IMR-90 (cell line): ENCODE results near the gene C16orf96.

Experiments used
- CEBPB ChIP-seq: IDR thresholded peaks from 2 replicates; pipeline ENCODE4 v1.6.1; 2012; ENCODE audit warnings: low read depth, low read length, improper control_type of control experiment
- MAFK ChIP-seq: IDR thresholded peaks from 2 replicates; pipeline ENCODE4 v1.6.1; 2012; ENCODE audit warnings: low read depth, low read length, improper control_type of control experiment
- NFE2L2 ChIP-seq: fragments of 150-350 bp; IDR thresholded peaks from 2 replicates; pipeline ENCODE4 v1.6.1; 2016; ENCODE audit warnings: low read depth, mild to moderate bottlenecking, low read length
- POLR2A ChIP-seq: IDR thresholded peaks from 2 replicates; pipeline ENCODE4 v1.6.1; 2012; ENCODE audit warnings: mild to moderate bottlenecking, low read depth, low read length
- TF ChIP-seq, protein P1 (sequence below): conservative IDR thresholded peaks from 2 replicates; pipeline ENCODE4 v1.5.1; 2012; ENCODE audit warnings: mild to moderate bottlenecking, low read depth, low read length, improper control_type of control experiment
- TF ChIP-seq, protein P2 (sequence below): fragments of 150-350 bp; IDR thresholded peaks from 2 replicates; pipeline ENCODE4 v1.6.1; 2017; ENCODE audit warnings: mild to moderate bottlenecking, antibody characterized with exemption, low read length, low read depth
- TF ChIP-seq, protein P3 (sequence below): fragments of 150-350 bp; IDR thresholded peaks from 2 replicates; pipeline ENCODE4 v1.6.1; 2016; ENCODE audit warnings: low read depth, mild to moderate bottlenecking, low read length, moderate library complexity, borderline replicate concordance

DNA sequence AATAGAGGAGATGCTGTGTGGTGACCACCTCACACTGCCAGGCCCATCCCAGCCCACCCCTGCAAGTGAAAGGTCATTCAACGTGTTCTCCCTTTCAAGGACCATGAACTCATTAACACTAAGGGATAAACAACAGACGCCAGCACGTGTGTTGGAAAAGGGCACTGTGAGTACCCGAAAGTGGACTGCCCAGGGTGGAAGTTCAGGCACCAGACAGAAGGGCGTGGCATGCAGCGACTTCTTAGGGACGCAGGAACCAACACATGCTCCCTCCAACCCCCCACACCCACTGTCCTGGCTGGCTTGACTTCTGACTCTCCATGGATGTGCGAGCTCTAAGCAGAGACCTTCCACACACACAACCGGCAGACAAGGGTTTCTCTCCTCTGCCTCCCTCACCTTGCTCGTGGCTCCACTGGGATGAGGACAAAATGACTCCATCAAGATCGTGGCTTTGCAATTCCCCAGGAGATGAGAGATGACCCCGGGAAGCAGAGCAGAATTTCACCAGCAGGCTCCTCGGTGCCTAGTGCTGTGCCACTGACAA lies 47.6 kb downstream of the C16orf96 start:
- TF ChIP-seq, protein P1, sequence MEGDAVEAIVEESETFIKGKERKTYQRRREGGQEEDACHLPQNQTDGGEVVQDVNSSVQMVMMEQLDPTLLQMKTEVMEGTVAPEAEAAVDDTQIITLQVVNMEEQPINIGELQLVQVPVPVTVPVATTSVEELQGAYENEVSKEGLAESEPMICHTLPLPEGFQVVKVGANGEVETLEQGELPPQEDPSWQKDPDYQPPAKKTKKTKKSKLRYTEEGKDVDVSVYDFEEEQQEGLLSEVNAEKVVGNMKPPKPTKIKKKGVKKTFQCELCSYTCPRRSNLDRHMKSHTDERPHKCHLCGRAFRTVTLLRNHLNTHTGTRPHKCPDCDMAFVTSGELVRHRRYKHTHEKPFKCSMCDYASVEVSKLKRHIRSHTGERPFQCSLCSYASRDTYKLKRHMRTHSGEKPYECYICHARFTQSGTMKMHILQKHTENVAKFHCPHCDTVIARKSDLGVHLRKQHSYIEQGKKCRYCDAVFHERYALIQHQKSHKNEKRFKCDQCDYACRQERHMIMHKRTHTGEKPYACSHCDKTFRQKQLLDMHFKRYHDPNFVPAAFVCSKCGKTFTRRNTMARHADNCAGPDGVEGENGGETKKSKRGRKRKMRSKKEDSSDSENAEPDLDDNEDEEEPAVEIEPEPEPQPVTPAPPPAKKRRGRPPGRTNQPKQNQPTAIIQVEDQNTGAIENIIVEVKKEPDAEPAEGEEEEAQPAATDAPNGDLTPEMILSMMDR: no peak
- TF ChIP-seq POLR2A: no peak
- no peak for TF ChIP-seq MAFK
- TF ChIP-seq, protein P2, sequence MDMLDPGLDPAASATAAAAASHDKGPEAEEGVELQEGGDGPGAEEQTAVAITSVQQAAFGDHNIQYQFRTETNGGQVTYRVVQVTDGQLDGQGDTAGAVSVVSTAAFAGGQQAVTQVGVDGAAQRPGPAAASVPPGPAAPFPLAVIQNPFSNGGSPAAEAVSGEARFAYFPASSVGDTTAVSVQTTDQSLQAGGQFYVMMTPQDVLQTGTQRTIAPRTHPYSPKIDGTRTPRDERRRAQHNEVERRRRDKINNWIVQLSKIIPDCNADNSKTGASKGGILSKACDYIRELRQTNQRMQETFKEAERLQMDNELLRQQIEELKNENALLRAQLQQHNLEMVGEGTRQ: no peak
- TF ChIP-seq, protein P3, sequence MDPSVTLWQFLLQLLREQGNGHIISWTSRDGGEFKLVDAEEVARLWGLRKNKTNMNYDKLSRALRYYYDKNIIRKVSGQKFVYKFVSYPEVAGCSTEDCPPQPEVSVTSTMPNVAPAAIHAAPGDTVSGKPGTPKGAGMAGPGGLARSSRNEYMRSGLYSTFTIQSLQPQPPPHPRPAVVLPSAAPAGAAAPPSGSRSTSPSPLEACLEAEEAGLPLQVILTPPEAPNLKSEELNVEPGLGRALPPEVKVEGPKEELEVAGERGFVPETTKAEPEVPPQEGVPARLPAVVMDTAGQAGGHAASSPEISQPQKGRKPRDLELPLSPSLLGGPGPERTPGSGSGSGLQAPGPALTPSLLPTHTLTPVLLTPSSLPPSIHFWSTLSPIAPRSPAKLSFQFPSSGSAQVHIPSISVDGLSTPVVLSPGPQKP: no peak
- no peak for TF ChIP-seq NFE2L2
- TF ChIP-seq CEBPB: no peak
